Hindlimb muscle (tissue), 1 donor: Measurements from ENCODE around the gene PRSS56. TPM values are rescaled to one million over a fixed set of nuclear protein-coding genes. Genes with fewer than 3 reads are reported as not detected.

Experiments
- DNase-seq: peaks from one replicate; pipeline ENCODE4 v3.0.0-alpha.2; 2013
- polyA plus RNA-seq: library from polyadenylated mRNA; unstranded; fragments of 120-200 nt; gene quantifications from one replicate; pipeline ENCODE4 v1.2.1, GENCODE V29; 2013; ENCODE audit not compliant: insufficient read length

PRSS56 gene
- polyA plus RNA-seq, 1 donor = 2.2 TPM

GRCh38 chr2:232502511-232502910 lies 17.7 kb upstream of the PRSS56 start:
- no peak for DNase-seq

DNA sequence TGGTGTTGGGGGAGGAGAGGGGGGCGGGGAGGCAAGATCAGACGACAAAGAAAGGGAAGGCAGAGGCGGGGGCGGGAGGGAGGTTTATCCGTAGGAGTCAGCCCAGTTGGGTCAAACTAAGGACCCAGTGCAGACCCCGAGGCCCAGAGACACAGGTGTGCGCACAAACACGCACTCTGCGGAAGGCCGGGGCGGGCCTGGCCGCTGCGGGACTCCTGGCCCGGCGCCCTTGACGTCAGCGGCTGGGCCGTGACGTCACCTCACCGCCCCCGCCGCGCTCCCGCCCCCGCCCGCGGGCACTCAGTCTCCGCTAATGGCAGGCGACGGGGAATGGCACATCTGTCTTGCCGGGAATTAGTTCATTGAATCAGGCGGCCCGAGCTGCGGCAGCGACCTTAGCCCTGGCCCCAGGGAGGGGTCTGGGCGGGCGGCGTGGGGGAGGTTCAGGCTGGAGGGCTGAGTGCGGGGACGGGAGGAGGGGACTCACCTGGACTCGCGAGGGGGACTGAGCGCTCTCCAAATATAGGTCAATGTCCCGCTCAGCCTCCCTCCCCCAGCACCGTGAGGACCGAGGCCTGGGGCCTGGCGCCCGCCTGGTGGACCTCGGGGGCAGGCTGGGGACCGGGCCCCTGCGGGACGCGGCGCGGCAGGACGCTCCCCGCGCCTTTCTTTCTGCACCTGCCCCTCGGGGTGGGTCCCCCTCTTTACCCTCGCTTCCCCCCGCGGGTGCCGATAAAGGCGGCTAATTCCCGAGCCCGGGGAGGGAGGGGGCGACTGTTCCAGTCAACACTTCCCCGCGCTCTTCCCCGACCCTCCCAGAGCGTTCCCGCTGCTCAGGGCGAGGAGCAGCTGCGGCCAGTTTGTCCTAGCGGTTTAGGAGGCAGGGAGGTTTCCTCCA lies 17.0 kb upstream of the PRSS56 start:
- DNase-seq = no peak

DNA sequence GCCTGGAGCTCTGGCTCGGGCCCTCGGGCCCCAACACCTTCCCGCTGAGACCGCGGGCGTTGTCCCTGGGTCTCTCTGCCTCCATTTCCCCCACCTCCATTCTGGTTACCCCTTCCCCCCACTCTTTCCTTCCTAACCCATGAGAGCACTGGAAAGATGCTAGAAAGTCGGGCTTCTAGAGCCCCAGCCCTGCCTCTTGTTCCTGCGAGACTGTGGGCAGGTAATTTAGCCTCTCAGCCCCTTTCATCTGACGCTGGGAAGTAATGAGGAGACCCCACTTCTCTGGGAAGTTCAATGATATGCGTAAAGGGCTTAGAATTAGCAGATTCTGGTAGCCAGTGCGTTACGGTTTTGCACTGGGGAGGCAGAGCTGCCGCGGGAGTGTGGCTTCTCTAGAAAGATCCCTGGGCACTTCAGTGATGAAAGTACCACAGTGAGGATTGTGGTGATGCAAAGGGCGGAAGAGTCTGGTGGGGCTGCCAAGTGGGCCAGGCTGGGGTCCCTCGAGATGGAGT lies 16.3 kb upstream of the PRSS56 start:
- DNase-seq = no peak

DNA sequence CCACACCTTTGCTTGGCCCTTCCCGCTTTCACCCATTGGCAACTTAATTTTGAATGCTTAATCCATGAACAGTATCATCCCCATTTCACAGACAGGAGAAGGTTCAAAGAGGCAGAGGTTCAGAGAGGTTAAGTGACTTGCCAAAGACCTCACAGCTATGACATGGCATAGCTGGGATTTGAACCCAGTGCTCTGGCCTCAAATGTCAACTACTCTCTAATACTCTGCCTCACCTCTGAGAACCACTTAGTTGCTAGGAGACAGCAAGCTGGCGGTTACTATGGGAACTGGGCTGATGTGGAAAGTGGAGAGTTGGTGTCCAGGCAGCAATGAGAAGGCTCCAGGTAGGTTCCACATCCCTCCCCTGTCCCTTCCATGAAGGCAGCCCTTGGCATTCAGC lies 15.8 kb upstream of the PRSS56 start:
- DNase-seq = no peak

DNA sequence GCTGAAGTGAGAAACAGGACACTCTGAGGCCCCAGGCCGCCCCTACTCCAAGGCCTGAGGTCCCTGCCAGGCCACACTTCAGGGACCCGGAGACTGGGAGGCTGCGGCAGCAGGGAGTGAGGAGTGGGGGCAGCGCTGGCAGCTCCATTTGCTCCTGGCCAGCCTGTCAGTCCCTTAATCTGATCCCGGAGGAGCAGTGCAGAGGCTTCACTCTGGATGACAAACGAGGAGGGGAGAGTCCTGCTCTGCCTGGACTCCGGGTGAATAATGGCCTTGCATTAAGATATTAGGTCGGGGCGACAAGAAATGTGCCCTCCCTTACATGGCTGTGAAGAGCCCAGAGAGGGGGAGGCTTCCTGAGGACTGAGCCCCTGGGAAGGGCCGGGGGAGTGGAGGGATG lies 14.3 kb upstream of the PRSS56 start:
- no peak for DNase-seq

- DNase-seq = no peak
Observed at GRCh38 chr2:232506709-232507108, 13.5 kb upstream of the PRSS56 start.

DNA sequence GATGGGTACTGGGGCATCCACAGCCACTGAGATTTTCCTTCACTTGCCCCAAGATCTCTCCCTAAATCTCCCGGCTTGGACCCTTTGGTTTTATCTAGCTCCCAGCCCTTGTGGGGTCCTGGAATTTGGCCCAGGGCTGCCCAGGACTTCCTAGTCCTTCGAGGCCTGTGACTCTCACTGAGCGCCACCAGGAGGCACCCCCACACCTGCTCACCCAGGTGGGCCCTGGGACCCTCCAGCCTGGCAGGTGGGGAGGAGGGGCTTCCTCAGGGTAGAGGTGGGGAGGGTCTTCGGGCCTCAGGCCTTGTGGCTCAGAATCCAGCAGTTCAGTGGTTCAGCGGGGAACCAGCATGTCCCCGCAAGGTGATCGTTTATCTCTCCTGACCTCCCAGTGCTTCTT lies 11.9 kb upstream of the PRSS56 start:
- no peak for DNase-seq

GRCh38 chr2:232511336-232511890 lies 8.8 kb upstream of the PRSS56 start:
- no peak for DNase-seq

GRCh38 chr2:232512602-232513001 lies 7.6 kb upstream of the PRSS56 start:
- no peak for DNase-seq

GRCh38 chr2:232513353-232513752 lies 6.8 kb upstream of the PRSS56 start:
- DNase-seq = no peak

- no peak for DNase-seq
Observed at GRCh38 chr2:232515639-232516038, 4.5 kb upstream of the PRSS56 start.

GRCh38 chr2:232516551-232516950 lies 3.6 kb upstream of the PRSS56 start:
- DNase-seq = no peak

GRCh38 chr2:232518844-232519243 lies 1.3 kb upstream of the PRSS56 start:
- DNase-seq = no peak

- no peak for DNase-seq
Observed at GRCh38 chr2:232520489-232520888, 301 bp downstream of the PRSS56 start.

DNA sequence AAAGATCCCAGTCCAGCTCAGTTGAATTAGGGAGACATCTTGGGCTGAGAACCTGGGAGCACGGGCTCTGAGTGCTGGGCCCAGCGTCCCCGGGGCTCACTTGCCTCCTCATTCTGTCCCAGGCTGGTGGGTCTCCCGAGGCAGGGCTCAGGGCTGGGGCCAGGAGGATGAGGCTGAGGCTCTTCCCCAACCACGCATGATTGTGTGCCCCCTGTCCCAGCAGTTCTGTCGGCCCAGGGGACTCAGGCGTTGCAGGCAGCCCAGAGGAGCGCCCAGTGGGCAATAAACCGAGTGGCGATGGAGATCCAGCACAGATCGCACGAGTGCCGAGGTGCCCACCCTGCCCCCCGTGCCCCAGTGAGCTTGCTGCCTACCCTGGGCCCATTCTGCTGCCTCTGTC lies 910 bp downstream of the PRSS56 start:
- no peak for DNase-seq

GRCh38 chr2:232521959-232522622 lies 1.9 kb downstream of the PRSS56 start:
- DNase-seq = peak; percentile 54

GRCh38 chr2:232522623-232523401 lies 2.6 kb downstream of the PRSS56 start:
- no peak for DNase-seq

GRCh38 chr2:232523402-232523681 lies 3.2 kb downstream of the PRSS56 start:
- no peak for DNase-seq

DNA sequence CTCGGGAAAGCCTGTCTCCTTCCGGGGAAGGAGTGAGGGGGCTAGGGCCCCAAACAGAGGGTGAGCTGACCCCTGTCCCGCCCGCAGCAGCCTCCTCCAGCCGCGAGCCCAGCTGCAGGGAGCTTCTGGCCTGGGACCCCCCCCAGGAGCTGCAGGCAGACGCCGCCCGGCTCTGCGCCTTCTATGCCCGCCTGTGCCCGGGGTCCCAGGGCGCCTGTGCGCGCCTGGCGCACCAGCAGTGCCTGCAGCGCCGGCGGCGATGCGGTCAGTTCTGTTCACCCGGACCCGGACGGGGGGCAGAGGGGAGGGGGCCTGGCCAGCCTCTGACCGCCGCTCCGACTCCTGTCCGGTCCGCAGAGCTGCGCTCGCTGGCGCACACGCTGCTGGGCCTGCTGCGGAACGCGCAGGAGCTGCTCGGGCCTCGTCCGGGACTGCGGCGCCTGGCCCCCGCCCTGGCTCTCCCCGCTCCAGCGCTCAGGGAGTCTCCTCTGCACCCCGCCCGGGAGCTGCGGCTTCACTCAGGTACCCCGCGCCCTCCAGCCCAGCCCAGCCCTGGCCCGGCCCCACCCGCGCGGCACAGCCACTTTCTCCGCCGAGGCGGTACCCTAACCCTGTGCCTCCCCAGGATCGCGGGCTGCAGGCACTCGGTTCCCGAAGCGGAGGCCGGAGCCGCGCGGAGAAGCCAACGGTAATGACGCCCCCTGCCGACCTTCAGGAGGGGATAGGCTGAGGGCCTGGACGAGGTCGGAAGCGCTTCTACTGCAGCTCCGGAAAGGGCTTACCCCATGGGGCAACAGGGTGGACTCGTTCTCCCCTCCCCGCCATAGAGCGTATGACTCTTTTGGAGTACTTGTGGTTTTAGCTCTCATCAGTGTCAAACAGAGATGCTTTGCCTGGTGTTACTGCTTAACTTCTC lies 3.8 kb downstream of the PRSS56 start:
- peak; percentile 54 for DNase-seq

- no peak for DNase-seq
Observed at GRCh38 chr2:232524771-232525170, 4.6 kb downstream of the PRSS56 start.

DNA sequence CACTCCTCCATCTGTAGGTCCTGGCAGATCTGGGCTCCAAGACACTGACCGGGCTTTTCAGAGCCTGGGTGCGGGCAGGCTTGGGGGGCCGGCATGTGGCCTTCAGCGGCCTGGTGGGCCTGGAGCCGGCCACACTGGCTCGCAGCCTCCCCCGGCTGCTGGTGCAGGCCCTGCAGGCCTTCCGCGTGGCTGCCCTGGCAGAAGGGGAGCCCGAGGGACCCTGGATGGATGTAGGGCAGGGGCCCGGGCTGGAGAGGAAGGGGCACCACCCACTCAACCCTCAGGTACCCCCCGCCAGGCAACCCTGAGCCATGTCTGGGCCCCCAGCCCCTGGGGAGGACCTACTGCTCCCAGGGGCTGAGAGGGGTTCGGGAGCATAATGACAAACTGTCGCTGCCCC lies 5.0 kb downstream of the PRSS56 start:
- DNase-seq = no peak
